ENCODE measurements around the gene GET3.
"Not testable (repeated sequence)": the region's sequence is repeated elsewhere in the genome, so short reads cannot be mapped to it uniquely, and the experiment has no call there.

The GET3 gene

GRCh38 chr19:12793290-12794195 is 56.2 kb downstream of the GET3 start:
- peak; percentile 40 for DNase-seq

DNA sequence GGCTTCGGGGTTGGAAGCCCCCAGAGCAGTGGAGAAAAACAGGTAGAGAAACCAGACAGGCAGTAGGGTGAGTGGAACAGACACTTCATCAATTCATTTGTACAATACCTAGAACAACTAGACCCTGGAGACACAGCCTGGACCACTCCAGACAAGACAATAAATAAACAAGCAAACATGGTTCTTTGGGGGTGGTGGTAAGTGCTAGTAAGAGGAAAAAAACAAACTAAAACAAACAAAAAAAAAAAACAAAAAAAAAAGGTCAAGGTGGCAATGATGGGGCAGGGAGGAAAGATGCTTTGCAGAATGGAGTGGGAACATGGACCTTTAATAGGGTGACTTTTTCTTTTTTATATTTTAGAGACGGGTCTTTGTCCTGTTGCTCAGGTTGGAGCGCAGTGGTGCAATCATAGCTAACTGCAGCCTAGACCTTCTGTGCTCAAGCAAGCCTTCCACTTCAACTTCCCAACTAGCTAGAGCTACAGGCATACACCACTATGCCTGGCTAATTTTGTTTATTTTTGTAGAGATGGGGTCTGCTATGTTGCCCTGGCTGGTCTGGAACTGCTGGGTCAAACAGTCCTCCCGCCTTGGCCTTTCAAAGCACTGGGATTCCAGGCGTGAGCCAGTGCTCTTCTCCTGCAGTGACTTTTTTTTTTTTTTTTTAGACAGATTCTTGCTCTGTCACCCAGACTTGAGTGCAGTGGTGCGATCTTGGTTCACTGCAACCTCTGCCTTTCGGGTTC is 57.1 kb downstream of the GET3 start:
- DNase-seq = no peak

GRCh38 chr19:12794971-12795381 is 57.7 kb downstream of the GET3 start:
- no peak for DNase-seq

GRCh38 chr19:12796146-12797071 is 59.1 kb downstream of the GET3 start:
- DNase-seq = peak; percentile 54

DNA sequence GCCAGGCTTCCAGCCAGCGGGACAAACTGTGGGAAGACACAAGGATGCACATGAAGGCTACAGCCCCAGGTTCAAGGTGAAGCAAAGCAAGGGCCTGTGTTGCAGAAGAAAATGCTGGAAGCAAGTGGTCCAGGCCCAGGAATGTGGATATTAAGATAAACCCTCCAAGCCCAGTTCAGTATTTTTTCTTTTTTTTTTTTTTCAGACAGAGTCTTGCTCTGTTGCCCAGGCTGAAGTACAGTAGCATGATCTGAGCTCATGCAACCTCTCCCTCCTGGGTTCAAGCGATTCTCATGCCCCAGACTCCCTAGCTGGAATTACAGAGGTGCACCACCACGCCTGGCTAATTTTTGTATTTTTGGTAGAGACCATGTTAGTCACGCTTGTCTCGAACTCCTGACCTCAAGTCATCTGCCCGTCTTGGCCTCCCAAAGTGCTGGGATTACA is 59.9 kb downstream of the GET3 start:
- no peak for DNase-seq

GRCh38 chr19:12797607-12798006 is 60.3 kb downstream of the GET3 start:
- DNase-seq = not testable (repeated sequence)

Data from NCI-H748 treated with DMSO at 0.1 percent for 48 hours (cell line).